ENCODE data around the gene LTO1.

LTO1 gene

DNA sequence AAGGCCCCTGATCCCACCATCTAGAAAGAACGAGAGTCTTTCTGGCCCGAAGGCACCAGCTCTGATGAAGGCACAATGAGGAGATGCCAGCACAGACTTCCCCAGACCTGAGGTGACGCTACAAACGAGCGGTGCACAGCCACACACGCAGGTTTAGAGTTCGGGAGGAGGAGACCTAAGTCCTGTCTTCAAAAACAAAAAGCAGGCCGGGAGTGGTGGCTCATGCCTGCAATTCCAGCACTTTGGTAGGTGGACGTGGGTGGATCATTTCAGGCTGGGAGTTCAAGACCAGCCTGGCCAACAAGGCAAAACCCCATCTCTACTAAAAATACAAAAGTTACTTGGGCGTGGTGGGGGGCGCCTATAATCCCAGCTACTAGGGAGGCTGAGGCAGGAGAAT, 9.5 kb downstream of the LTO1 start:
- H3K27me3 ChIP-seq: no peaks in the 10 kb centered on the region
- H3K36me3 ChIP-seq: peaks cover 81% of the 10 kb centered on the region
- TF ChIP-seq, protein P1, sequence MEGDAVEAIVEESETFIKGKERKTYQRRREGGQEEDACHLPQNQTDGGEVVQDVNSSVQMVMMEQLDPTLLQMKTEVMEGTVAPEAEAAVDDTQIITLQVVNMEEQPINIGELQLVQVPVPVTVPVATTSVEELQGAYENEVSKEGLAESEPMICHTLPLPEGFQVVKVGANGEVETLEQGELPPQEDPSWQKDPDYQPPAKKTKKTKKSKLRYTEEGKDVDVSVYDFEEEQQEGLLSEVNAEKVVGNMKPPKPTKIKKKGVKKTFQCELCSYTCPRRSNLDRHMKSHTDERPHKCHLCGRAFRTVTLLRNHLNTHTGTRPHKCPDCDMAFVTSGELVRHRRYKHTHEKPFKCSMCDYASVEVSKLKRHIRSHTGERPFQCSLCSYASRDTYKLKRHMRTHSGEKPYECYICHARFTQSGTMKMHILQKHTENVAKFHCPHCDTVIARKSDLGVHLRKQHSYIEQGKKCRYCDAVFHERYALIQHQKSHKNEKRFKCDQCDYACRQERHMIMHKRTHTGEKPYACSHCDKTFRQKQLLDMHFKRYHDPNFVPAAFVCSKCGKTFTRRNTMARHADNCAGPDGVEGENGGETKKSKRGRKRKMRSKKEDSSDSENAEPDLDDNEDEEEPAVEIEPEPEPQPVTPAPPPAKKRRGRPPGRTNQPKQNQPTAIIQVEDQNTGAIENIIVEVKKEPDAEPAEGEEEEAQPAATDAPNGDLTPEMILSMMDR (IDR thresholded peaks at IDR 0.05): no peak

DNA sequence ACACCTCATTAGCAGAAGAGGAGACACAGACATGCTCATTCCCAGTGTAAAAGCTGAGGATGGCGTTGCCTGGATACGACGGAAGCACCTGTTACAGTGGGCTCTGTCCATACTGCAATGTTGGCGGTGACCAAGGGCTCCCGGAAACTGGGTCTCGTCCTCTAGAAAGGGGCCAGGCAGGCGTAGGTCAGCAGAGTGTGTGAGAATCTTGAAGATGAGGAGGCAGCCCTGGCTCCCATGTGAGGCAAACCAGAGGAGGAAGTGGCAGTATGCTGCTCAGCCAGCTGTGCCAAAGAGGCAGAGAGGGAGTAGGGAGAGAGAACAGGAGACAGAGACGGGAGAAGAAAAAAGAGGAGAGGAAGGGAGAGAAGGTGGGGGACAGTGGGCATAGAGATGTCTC, 10.3 kb downstream of the LTO1 start:
- TF ChIP-seq, protein P1 (IDR thresholded peaks at IDR 0.05): no peak
- no peak overlapping the region for H3K27ac ChIP-seq
- no peak overlapping the region for H3K4me3 ChIP-seq (ENCODE audit: low read depth in 1 of 2, low read length in 1 of 2)
- H3K36me3 ChIP-seq: peaks cover 77% of the 10 kb centered on the region
- H3K27me3 ChIP-seq: no peaks in the 10 kb centered on the region
- H3K4me1 ChIP-seq (ENCODE audit: control insufficient read depth in 1 of 2, insufficient read depth in 1 of 2, low read depth in 1 of 2, low read length in 1 of 2): peaks cover 0 to 10% of the 10 kb centered on the region in 2 experiments
- H3K9me3 ChIP-seq: no peaks in the 10 kb centered on the region

More for the DNA sequence above, 9.5 kb downstream of the LTO1 start:
- H3K27ac ChIP-seq: no peak overlapping the region
- H3K4me3 ChIP-seq (ENCODE audit: low read depth in 1 of 2, low read length in 1 of 2): no peak overlapping the region
- no peaks in the 10 kb centered on the region for H3K9me3 ChIP-seq
- peaks cover 0 to 10% of the 10 kb centered on the region in 2 experiments for H3K4me1 ChIP-seq (ENCODE audit: control insufficient read depth in 1 of 2, insufficient read depth in 1 of 2, low read depth in 1 of 2, low read length in 1 of 2)

DNA sequence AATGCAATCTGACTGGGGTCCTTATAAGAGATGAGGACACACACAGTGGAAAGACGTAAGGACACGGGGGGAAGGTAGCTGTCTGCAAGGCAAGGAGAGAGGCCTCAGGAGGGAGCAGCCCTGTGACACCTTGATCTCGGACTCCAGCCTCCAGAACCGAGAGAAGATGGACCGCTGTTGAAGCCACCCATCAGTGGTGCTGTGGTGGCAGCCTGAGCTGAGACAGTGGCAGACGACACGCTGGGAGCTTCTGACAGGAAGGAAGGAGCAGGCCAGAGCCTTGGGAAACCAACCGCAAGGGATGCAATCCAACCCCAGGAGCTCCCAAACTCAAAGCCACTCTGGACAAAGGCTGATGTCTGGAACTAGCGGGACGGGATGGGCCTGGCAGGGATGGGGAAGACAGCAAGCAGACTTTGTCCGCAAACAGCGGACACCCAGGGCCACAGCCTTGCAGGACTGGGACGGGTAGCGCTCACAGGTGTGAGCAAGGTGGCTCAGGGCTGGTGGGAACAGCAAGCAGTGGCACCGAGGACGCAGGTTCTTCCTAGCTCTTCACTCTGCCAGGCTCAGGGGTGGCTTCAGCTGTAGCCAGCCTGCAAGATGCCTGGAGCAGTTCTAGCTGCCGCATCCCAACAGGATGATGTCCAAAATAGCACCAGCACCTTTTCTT, 10.9 kb downstream of the LTO1 start:
- peaks cover 0 to 10% of the 10 kb centered on the region in 2 experiments for H3K4me1 ChIP-seq (ENCODE audit: control insufficient read depth in 1 of 2, insufficient read depth in 1 of 2, low read depth in 1 of 2, low read length in 1 of 2)
- H3K36me3 ChIP-seq: peaks cover 72% of the 10 kb centered on the region
- no peak overlapping the region for H3K4me3 ChIP-seq (ENCODE audit: low read depth in 1 of 2, low read length in 1 of 2)
- TF ChIP-seq, protein P1 (IDR thresholded peaks at IDR 0.05): no peak
- no peaks in the 10 kb centered on the region for H3K9me3 ChIP-seq
- no peaks in the 10 kb centered on the region for H3K27me3 ChIP-seq
- H3K27ac ChIP-seq: no peak overlapping the region

DNA sequence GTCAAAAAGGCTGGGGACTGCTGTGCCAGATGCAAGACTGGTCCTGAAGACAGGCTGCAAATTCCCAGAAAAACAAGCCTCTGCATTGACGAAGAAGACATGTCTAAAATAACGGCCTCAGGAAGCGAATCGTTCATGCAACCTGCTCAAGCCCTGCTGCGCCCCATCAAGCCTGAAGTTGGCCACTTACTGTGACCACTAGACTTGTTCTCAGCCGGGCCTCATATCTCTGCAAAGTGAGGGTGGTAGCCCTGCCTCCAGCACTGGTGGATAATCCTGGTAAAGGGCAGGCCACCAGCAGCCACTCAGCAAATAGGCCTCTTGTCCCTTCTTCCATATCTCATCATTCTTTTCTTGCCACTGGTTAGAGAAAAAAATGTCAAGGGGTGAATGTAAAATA, 11.8 kb downstream of the LTO1 start:
- Histone ChIP-seq H3K36me3 (peaks cover 64% of the 10 kb centered on the region), H3K27me3 (no peaks in the 10 kb centered on the region)
- TF ChIP-seq, protein P1 (IDR thresholded peaks at IDR 0.05): no peak

DNA sequence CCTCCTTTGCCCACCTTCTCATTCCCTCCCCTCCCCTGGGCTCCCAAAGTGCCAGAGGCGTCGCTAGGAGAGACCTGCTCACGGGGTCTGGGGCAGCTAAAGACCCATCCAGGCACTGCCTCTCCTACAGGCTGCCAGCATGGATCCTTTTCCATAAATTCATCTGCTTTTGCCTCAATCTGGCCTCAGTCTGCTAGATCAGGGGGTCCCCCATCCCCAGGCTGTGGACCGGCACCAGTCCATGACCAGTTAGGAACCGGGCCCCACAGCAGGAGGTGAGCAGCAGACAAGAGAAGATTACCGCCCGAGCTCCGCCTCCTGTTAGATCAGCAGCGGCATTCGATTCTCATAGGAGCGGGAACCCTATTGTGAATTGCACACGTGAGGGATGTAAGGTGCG, 12.3 kb downstream of the LTO1 start:
- TF ChIP-seq, protein P1 (IDR thresholded peaks at IDR 0.05): no peak
- H3K36me3 ChIP-seq: peaks cover 59% of the 10 kb centered on the region

More for the DNA sequence above, 11.8 kb downstream of the LTO1 start:
- Histone ChIP-seq H3K4me1 (ENCODE audit: control insufficient read depth in 1 of 2, insufficient read depth in 1 of 2, low read depth in 1 of 2, low read length in 1 of 2) (peaks cover 0 to 10% of the 10 kb centered on the region in 2 experiments), H3K9me3 (no peaks in the 10 kb centered on the region), H3K4me3 (ENCODE audit: low read depth in 1 of 2, low read length in 1 of 2) (no peak overlapping the region), H3K27ac (no peak overlapping the region)

More for the DNA sequence above, 12.3 kb downstream of the LTO1 start:
- Histone ChIP-seq H3K27me3 (no peaks in the 10 kb centered on the region), H3K4me3 (ENCODE audit: low read depth in 1 of 2, low read length in 1 of 2) (no peak overlapping the region), H3K27ac (no peak overlapping the region), H3K9me3 (no peaks in the 10 kb centered on the region), H3K4me1 (ENCODE audit: control insufficient read depth in 1 of 2, insufficient read depth in 1 of 2, low read depth in 1 of 2, low read length in 1 of 2) (peaks cover 0 to 10% of the 10 kb centered on the region in 2 experiments)

Data from neutrophil (primary cell).